NOMO-1 treated with DMSO at 0.1 percent for 48 hours (cell line): ENCODE results near the gene CSNK1G1.

Source experiments
- DNase-seq: peaks from one replicate; lab custom pipeline; 2025; ENCODE audit not compliant: unreplicated experiment; lab: John Stamatoyannopoulos, UW

The CSNK1G1 gene

GRCh38 chr15:64156652-64157331 is 199.2 kb downstream of the CSNK1G1 start:
- no peak for DNase-seq

- DNase-seq: no peak
These were observed 199.9 kb downstream of the CSNK1G1 start for GRCh38 chr15:64155802-64156651.

- DNase-seq: peak; percentile 73
These were observed 202.2 kb downstream of the CSNK1G1 start for GRCh38 chr15:64153480-64154367.

GRCh38 chr15:64152507-64153387 is 203.2 kb downstream of the CSNK1G1 start:
- DNase-seq: no peak

GRCh38 chr15:64151727-64152506 is 204.1 kb downstream of the CSNK1G1 start, which contains the start of gene SNX22:
SNX22 (plus strand) TSS chr15:64151731; CDS start chr15:64151776, 45 bp downstream.
- no peak for DNase-seq

GRCh38 chr15:64149893-64150578 is 205.9 kb downstream of the CSNK1G1 start:
- DNase-seq: no peak

GRCh38 chr15:64149424-64149823 is 206.5 kb downstream of the CSNK1G1 start:
- DNase-seq: no peak

- no peak for DNase-seq
These were observed 207.4 kb downstream of the CSNK1G1 start for GRCh38 chr15:64148581-64148980.

GRCh38 chr15:64148168-64148567 is 207.8 kb downstream of the CSNK1G1 start:
- no peak for DNase-seq

- no peak for DNase-seq
These were observed 208.9 kb downstream of the CSNK1G1 start for GRCh38 chr15:64146885-64147681.

GRCh38 chr15:64146520-64146884 is 209.5 kb downstream of the CSNK1G1 start:
- DNase-seq: no peak

- no peak for DNase-seq
These were observed 209.9 kb downstream of the CSNK1G1 start for GRCh38 chr15:64146041-64146440.

GRCh38 chr15:64144565-64145281 is 211.2 kb downstream of the CSNK1G1 start:
- no peak for DNase-seq

GRCh38 chr15:64144192-64144564 is 211.8 kb downstream of the CSNK1G1 start:
- DNase-seq: no peak

GRCh38 chr15:64143276-64143675 is 212.7 kb downstream of the CSNK1G1 start:
- DNase-seq: no peak

- no peak for DNase-seq
These were observed 214.0 kb downstream of the CSNK1G1 start for GRCh38 chr15:64141798-64142512.
